Activated B cell treated with CpG ODN at 0.5 μM for 24 hours (primary cell): ENCODE measurements around the gene TRAF3IP1. TPM values are rescaled to one million over a fixed set of nuclear protein-coding genes. Genes with fewer than 3 reads are reported as not detected.

Source experiments
- ATAC-seq: fragments of 200-7000 bp; cut with Tn5 transposase; one replicate; pipeline ENCODE4 v1.10.0; 2021; ENCODE audit warnings: low read depth, mild to moderate bottlenecking, moderate library complexity
- CTCF ChIA-PET: fragments of 350-600 bp; sonication (Branson Sonifier 250); formaldehyde crosslinking; loops from one replicate; lab custom pipeline; 2021; ENCODE audit warnings: antibody characterized with exemption; lab: Charles Lee
- POLR2A ChIA-PET: fragments of 350-600 bp; sonication (Branson Sonifier 250); formaldehyde crosslinking; loops from one replicate; lab custom pipeline; 2021; ENCODE audit warnings: antibody characterized with exemption; lab: Charles Lee
- DNase-seq: peaks from one replicate; pipeline ENCODE4 v3.0.0; 2022
- H3K27ac Mint-ChIP-seq: one replicate; pipeline ENCODE4 v1.8.0; 2020; ENCODE audit warnings: mixed read lengths
- H3K27me3 Mint-ChIP-seq: one replicate; pipeline ENCODE4 v1.8.0; 2021; ENCODE audit warnings: mixed read lengths
- H3K36me3 Mint-ChIP-seq: one replicate; pipeline ENCODE4 v1.8.0; 2021; ENCODE audit warnings: low read depth, mixed read lengths
- H3K4me1 Mint-ChIP-seq: one replicate; pipeline ENCODE4 v1.8.0; 2021; ENCODE audit warnings: mixed read lengths
- H3K4me3 Mint-ChIP-seq: one replicate; pipeline ENCODE4 v1.8.0; 2020; ENCODE audit warnings: mild to moderate bottlenecking, mixed read lengths
- H3K9me3 Mint-ChIP-seq: one replicate; pipeline ENCODE4 v1.8.0; 2020; ENCODE audit warnings: mixed read lengths
- CTCF ChIP-seq: fragments of 200-600 bp; IDR thresholded peaks from one replicate; pipeline ENCODE4 v1.8.0; 2022; ENCODE audit warnings: antibody characterized with exemption, mild to moderate bottlenecking
- intact Hi-C: fragments of 100-400 bp; cut with micrococcal nuclease; formaldehyde crosslinking; loops from one replicate; pipeline ENCODE4 v1.15.1; 2024
- total RNA-seq: library from RNA; stranded (reverse); gene quantifications from 2 replicates; pipeline ENCODE4 v1.2.3, GENCODE V29; 2022

Gene TRAF3IP1
- total RNA-seq, 1 donor from 2014 or later: 9.9 TPM

- TF ChIP-seq CTCF: no peak
- ATAC-seq (no peak), DNase-seq (no peak)
- Mint-ChIP-seq H3K4me1 (peaks cover 35% of the 10 kb centered on the region), H3K36me3 (peaks cover 13% of the 10 kb centered on the region), H3K27me3 (no peaks in the 10 kb centered on the region), H3K9me3 (no peaks in the 10 kb centered on the region), H3K4me3 (no peak overlapping the region), H3K27ac (no peak overlapping the region)
- intact Hi-C loops: no loop called here
- CTCF ChIA-PET: no interaction called here
- POLR2A ChIA-PET: interaction anchor here (0.7 kb wide), 1 partner anchor 677 kb away, joined by 3 read pairs; no protein-coding TSS in a partner anchor
Observed at GRCh38 chr2:238281826-238282480, 38.4 kb upstream of the TRAF3IP1 start.

GRCh38 chr2:238282861-238283738 lies 37.2 kb upstream of the TRAF3IP1 start:
- no peak overlapping the region for H3K27ac Mint-ChIP-seq
- ChIA-PET CTCF (interaction anchor here (1.0 kb wide), 1 partner anchor 20 kb away, joined by 3 read pairs; no protein-coding TSS in a partner anchor), POLR2A (interaction anchor here (1.2 kb wide), 1 partner anchor 808 kb away, joined by 4 read pairs; no protein-coding TSS in a partner anchor)
- peaks cover 6% of the 10 kb centered on the region for H3K36me3 Mint-ChIP-seq
- peaks cover 43% of the 10 kb centered on the region for H3K4me1 Mint-ChIP-seq
- ATAC-seq (no peak), DNase-seq (no peak)
- no peak for TF ChIP-seq CTCF
- intact Hi-C loops: no loop called here
- H3K27me3 Mint-ChIP-seq: no peaks in the 10 kb centered on the region
- H3K9me3 Mint-ChIP-seq: no peaks in the 10 kb centered on the region
- no peak overlapping the region for H3K4me3 Mint-ChIP-seq

GRCh38 chr2:238284802-238285515 lies 35.4 kb upstream of the TRAF3IP1 start:
- H3K4me1 Mint-ChIP-seq: peaks cover 54% of the 10 kb centered on the region
- no peaks in the 10 kb centered on the region for H3K9me3 Mint-ChIP-seq
- no peak overlapping the region for H3K4me3 Mint-ChIP-seq
- no peaks in the 10 kb centered on the region for H3K36me3 Mint-ChIP-seq
- TF ChIP-seq CTCF: no peak
- DNase-seq: no peak
- no peak overlapping the region for H3K27ac Mint-ChIP-seq
- H3K27me3 Mint-ChIP-seq: no peaks in the 10 kb centered on the region
- CTCF ChIA-PET: no interaction called here
- intact Hi-C loops: loop anchor here (5.0 kb wide), 1 partner anchor 613 kb away; no protein-coding TSS in a partner anchor
- ATAC-seq: no peak
- POLR2A ChIA-PET: no interaction called here

GRCh38 chr2:238285653-238286082 lies 34.6 kb upstream of the TRAF3IP1 start:
- POLR2A ChIA-PET: no interaction called here
- no peaks in the 10 kb centered on the region for H3K36me3 Mint-ChIP-seq
- no peak for TF ChIP-seq CTCF
- no peak for DNase-seq
- H3K27me3 Mint-ChIP-seq: no peaks in the 10 kb centered on the region
- intact Hi-C loops: loop anchor here (5.0 kb wide), 1 partner anchor 613 kb away; no protein-coding TSS in a partner anchor
- no peak overlapping the region for H3K27ac Mint-ChIP-seq
- no peaks in the 10 kb centered on the region for H3K9me3 Mint-ChIP-seq
- CTCF ChIA-PET: no interaction called here
- peaks cover 58% of the 10 kb centered on the region for H3K4me1 Mint-ChIP-seq
- no peak overlapping the region for H3K4me3 Mint-ChIP-seq
- ATAC-seq: no peak
